GM21825 (cell line): ENCODE results near the gene GPR148.
"Not testable (repeated sequence)": the region's sequence is repeated elsewhere in the genome, so short reads cannot be mapped to it uniquely, and the experiment has no call there.

Experiments used
- ATAC-seq: cut with Tn5 transposase; IDR thresholded peaks from one replicate; pipeline ENCODE4 v1.9.1; 2021; ENCODE audit warnings: mild to moderate bottlenecking, moderate library complexity; ENCODE audit not compliant: unreplicated experiment

GPR148 gene, protein sequence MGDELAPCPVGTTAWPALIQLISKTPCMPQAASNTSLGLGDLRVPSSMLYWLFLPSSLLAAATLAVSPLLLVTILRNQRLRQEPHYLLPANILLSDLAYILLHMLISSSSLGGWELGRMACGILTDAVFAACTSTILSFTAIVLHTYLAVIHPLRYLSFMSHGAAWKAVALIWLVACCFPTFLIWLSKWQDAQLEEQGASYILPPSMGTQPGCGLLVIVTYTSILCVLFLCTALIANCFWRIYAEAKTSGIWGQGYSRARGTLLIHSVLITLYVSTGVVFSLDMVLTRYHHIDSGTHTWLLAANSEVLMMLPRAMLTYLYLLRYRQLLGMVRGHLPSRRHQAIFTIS

DNA sequence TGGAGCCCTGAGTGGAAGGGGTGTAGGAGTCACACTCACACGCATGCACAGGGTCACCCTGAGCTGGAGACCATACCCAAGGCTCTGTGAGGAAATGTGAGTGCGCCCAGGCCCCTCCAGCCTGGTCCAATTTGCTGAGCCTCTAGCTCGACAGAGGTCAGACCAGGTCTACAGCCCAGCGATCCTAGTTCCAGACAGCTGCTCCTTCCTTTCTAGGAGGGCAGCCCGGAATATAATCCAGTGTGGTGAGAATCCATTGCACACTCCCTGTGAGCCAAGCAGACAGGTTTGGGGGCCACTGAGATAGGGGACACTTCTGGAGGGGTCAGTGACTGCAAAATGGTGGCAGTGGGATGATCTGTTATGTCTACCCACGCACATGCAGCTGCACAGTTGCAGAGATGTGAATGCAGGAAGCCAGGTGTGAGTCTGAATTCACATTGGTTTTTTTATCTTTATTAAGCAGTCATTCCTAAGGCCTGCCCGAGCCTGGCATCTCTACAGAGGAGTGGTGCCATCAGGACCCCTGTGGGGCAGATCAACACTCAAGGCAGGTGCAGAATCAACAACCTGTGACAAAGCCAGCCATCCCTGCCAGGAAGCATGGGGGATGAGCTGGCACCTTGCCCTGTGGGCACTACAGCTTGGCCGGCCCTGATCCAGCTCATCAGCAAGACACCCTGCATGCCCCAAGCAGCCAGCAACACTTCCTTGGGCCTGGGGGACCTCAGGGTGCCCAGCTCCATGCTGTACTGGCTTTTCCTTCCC, at the start of gene GPR148:
Gene GPR148 (plus strand): TSS at position 522 of the 768 bp plus-strand sequence. CDS start 82 bp downstream, at position 604.
- ATAC-seq: no peak

DNA sequence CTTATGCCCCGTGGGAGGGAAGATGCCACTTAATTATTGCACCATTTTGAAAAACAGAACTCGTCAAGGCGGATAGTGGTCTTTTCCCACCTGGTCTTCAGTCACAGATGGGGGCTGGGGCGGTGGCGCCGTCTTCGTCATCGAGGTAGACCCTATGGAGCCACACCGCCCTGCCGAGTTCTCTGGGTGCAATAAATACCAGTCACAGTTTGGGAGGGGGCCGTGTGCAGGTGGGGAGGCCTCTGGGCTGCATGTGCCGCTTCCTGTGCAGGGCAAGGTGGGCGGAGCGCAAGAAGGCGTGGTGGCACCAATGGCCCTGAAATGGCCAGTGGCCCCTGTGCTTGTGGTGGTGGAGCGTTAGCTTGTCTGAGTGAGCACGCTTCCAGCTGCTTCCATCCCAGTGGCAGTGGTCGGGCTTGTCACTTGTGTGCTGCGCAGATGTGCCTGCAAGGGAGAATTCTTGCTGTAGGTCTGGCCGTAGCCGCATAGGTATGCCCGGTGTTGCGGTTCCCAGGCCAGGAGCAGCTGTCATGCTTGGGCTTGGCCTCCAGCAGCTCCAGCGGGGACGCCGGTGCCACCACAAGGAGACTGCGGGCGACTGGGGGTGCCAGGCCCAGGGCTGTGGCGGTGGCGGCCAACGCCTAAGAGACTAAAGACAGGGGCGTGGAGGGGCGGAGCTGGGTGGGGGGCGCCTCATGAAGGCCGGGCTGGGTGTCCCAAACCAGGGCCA, 36.7 kb upstream of the GPR148 start:
- not testable (repeated sequence) for ATAC-seq

DNA sequence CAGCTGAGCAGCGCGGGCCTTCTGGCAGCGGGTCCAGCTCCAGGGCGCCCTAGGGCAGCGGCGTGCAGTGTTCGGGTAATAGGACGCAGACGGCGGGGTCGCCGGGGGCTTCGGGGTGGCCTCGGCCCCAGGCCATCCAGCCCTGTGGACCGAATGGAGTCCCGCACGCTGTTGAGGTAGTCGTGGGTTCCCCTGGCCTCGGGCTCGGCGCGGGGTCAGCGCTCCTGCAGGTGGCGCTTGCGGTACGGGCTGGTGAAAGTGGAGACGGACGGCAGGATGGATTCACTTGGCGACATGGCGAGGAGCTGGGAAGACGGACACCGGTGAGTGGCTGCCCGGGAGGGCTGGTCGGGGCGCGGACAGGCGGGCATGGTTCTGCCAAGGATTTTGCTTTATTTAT, 35.4 kb upstream of the GPR148 start:
- ATAC-seq: not testable (repeated sequence)

DNA sequence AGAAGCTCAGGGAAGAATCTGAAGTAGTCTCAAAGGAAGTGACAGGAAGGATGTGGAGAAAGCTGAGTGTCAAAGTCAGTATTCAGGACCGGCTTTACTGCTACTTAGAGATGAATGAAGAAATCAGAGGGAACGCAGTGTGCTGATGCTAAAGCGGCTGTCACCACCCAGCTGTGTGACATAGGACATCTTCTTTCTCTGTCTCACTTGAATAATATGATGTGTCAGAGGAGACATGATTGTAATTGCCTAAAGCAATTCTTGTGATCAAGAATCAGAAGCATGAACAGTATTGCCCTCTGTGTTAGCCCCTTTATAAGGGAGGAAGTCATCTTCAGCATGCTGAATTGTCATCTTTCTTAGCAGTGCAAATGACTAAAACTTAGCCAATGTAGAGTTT, 25.6 kb upstream of the GPR148 start:
- ATAC-seq: not testable (repeated sequence)

DNA sequence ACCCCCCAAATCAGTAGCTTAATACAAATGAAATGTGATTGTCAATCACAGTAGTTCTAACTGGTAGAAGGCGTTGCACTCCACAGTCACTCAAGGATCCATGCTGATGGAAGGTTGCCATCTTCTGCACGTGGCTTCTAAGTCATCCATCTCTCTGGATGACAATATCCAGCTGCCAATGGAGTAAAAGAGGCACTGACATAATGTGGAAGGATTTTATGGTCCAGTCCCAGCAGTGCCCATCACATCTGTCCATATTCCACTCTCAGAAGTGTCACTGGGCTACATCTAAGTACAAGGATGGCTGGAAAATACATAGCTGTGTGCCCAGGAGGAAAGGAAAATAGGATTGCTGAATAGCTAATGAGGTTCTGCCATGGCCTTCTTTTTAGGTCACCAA, 14.1 kb upstream of the GPR148 start:
- ATAC-seq: not testable (repeated sequence)

DNA sequence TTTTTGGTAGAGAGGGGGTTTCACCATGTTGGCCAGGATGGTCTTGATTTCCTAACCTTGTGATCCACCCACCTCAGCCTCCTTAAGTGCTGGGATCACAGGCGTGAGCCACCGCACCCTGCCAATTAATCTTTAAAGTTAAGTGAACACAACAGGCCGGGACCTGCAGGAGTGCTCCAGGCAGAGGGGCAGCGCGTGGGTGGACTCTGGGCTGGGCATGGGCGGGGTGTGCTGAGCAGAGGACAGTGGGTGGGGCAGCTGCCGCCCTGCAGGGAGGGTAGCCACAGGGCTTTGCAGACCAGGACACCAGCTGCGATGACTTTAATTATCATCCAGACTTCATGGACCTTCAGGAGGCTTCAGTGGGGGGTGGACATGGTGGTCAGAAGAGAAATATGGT, 8.8 kb upstream of the GPR148 start:
- ATAC-seq: no peak

DNA sequence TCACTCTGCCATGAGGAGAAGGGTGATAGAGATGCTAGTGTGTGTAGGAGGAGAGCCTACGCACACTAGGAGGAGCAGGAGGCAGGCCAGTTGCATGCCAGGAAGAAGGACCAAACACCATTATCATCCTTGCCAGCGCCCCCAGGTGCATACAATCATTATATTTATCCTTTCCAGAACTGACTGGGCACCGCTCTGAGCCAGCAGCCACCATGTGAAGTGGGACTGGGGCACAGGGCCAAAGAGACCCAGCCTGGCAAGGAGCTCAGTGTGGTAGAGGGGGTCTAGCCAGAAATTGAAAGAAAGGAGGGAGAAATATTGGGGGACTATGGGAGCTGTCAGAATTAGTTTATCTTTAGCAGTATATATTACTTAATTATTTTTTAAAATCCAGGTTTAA, 8.3 kb upstream of the GPR148 start:
- no peak for ATAC-seq

DNA sequence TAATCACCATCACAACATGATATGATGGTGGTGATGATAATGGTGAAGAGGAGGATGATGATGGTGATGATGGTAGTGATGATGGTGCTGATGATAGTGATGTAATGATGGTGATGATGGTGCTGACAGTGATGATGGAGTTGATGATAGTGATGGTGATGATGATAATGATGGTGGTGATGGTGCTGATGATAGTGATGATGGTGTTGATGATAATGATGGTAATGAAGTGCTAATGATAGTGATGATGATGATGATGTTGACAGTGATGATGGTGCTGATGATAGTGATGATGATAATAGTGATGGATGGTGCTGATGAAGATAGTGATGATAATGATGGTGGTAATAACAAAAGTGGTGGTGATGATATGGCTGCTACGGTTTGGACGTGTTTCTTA, 4.4 kb upstream of the GPR148 start:
- ATAC-seq: no peak

DNA sequence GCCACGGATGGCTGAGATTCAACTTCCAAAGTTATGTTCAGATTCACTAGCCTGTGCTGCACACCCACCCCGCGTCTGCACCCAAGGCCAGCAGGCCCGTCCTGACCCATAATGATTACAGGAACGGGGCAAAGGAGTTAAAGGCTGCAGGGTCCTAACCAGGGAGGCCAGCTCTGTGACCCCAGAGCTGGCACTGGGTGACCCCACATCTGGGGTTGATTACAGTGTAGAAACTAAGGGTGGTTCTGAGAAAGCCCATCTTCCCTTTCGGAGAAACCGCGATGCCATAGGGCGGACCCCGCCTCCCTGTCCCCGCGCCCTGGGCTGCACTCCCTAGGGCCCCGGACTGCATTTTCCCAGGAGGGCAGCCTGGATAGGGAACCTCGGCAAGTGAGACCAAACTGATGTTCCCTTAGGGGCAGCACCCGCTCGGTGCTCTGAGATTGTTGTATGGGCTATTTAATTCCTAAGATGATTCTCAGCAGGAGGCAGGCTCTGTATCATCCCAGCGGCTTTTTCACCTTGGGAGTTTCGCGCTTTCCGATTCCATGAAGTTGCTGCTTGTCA, 2.2 kb upstream of the GPR148 start:
- ATAC-seq: no peak

DNA sequence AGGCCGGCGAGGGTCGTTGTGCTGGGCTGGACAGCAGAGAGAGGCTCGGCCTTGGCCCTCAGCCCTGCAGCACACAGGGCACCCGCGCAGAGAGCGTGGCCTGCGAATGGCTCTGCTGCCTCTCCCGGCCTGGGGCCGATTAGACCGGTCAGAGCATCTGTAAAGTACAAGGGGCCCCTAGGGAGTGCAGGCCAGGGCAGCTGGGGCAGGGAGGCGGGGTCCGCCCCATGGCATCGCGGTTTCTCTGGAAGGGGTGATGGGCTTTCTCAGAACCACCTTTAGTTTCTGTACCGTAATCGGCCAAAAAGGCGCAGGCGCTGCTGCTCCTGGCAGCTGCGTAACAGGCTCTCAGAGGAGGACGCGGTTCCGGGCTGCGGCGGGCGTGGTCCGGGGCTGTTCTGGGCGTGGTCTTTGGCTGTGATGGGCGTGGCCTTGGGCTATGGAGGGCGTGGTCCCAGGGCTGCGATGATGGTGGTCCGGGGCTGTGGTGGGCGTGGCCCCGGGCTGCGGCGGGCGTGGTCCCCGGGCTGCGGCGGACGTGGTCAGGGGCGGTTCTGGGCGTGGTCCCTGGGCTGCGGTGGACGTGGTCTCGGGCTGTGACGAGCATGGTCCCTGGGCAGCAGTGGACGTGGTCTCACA, 1.5 kb upstream of the GPR148 start:
- peak; percentile 94 for ATAC-seq

DNA sequence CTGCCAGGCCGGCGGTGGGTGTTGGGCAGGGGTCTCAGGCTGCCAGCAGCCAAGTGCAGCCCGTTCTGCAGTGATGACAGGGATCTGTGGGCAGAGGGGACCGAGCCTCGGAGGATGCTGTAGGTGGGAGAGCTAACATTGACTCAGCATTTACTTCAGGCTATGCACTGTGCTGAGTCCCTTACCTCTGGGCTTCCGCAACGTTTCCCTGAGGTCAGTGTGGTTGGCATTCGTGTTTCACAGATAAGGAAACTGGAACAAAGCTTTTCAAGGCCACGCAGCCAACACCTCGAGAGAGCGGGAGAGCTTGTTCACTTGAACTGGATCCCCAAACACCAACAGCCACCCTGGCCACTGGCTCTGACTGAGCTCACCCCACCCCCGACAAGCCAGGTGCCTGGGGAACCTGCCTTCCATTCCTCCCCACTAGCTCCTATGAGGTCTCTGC, 839 bp upstream of the GPR148 start:
- ATAC-seq: peak; percentile 18

DNA sequence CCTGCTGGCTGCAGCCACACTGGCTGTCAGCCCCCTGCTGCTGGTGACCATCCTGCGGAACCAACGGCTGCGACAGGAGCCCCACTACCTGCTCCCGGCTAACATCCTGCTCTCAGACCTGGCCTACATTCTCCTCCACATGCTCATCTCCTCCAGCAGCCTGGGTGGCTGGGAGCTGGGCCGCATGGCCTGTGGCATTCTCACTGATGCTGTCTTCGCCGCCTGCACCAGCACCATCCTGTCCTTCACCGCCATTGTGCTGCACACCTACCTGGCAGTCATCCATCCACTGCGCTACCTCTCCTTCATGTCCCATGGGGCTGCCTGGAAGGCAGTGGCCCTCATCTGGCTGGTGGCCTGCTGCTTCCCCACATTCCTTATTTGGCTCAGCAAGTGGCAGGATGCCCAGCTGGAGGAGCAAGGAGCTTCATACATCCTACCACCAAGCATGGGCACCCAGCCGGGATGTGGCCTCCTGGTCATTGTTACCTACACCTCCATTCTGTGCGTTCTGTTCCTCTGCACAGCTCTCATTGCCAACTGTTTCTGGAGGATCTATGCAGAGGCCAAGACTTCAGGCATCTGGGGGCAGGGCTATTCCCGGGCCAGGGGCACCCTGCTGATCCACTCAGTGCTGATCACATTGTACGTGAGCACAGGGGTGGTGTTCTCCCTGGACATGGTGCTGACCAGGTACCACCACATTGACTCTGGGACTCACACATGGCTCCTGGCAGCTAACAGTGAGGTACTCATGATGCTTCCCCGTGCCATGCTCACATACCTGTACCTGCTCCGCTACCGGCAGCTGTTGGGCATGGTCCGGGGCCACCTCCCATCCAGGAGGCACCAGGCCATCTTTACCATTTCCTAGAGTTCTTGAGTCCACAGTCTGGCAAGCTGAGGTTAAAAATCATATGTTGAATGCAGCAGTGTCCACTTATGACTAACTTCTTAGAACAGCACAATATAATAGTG, 741 bp downstream of the GPR148 start:
- no peak for ATAC-seq

DNA sequence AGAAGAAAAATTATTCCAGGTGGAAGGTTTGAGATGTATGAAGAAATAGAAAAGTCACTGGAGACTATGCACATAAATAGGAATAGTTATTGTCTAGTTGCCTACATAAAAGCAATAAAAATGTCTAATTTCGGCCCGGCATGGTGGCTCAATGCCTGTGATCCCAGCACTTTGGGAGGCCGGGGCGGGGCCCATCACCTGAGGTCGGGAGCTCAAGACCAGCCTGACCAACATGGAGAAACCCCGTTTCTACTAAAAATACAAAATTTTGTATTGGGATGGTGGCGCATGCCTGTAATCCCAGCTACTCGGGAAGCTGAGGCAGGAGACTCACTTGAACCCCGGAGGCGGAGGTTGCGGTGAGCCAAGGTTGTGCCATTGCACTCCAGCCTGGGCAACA, 3.4 kb downstream of the GPR148 start:
- not testable (repeated sequence) for ATAC-seq

DNA sequence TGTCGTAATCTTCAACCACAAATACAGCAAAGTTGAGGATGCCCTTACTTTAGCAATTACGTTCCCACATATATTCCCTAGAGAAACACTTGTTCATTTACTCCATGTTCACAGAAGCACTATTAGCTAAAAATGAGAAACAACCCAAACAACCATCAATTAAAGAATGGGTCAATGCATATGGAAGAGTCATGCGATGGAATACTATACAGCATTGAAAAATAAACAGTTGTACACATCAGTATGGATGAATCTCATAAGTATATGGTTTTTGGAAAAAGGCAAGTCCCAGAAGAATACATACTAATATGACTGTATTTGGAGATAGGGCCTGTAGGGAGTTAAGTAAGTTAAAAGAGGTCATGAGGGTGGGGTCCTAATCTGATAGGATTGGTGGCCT, 6.3 kb downstream of the GPR148 start:
- ATAC-seq: no peak

DNA sequence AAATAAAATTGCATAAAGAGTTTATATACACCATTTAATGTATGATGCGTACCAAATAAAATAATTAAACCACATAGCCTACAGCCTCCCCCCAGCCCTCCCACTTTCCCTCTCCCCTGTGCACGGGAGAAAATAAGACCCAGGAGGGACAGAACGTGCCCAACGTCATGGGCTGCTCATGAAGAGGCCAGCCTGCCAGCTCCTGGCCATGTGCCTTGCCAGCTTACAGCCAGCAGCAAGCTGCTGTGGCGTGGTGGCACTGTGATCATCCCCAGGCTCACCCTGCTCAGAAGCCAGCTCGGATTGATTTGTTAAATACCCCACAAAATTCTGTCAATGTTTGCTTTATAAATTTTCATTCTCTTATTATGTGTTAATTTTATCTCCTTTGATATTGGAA, 7.6 kb downstream of the GPR148 start:
- ATAC-seq: no peak

DNA sequence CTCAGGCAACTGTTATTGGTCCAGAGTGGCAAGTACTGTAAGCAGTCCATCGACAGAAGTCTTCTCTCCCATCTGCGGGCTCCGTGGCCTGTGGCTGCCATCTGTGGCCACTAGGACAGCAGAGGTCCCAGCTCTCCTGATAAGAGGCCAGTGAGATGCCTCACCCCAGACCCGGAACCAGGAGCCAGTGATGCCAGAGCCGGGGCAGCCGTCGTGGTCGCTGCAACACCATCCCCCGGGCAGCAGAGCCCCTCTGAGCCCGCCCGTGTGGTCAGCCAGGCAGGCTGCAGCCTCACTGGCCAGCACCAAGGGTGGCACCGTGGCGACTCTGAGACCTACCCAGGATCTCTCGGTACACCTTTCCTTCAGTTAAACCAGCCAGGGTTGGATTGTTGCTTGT, 8.7 kb downstream of the GPR148 start:
- no peak for ATAC-seq

DNA sequence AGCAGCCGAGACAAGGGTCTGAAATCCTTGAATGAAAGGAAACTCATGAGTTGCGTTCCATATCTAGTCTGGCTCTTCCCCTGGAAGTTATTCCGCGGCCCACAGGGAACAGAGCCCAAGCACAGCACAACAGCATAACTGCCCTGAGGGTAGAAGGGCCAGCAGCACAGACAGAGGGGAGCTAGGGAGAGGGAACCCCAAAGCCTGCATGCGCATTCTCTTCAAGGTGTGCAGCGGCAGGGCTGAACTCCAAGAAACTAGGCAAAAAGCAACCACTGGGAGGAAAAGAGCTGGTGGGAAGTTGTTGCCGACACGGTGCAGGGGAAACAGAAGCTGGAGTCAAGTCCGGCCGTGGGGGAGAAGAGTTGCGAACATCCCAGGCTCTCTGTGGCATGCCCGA, 11.8 kb downstream of the GPR148 start:
- ATAC-seq: no peak

DNA sequence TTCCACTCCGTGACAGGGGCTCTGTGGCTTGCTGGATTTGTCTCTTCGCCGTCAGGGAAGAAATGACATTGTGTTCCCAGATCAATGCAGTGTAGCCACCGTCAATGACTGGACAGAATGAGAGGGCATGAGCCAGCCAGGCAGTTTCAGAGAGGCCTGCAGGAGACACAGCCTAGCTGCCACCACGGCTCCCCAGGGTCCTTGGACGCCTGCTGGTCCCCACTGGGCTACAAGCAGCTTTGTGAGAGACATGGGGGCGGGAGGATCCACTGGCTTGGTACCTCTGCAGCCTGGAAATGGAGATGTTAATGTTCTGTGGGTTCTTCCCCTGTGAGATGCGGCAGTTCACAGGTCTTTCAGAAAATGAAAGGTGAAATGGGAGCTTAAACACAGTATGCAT, 14.4 kb downstream of the GPR148 start:
- ATAC-seq: no peak

DNA sequence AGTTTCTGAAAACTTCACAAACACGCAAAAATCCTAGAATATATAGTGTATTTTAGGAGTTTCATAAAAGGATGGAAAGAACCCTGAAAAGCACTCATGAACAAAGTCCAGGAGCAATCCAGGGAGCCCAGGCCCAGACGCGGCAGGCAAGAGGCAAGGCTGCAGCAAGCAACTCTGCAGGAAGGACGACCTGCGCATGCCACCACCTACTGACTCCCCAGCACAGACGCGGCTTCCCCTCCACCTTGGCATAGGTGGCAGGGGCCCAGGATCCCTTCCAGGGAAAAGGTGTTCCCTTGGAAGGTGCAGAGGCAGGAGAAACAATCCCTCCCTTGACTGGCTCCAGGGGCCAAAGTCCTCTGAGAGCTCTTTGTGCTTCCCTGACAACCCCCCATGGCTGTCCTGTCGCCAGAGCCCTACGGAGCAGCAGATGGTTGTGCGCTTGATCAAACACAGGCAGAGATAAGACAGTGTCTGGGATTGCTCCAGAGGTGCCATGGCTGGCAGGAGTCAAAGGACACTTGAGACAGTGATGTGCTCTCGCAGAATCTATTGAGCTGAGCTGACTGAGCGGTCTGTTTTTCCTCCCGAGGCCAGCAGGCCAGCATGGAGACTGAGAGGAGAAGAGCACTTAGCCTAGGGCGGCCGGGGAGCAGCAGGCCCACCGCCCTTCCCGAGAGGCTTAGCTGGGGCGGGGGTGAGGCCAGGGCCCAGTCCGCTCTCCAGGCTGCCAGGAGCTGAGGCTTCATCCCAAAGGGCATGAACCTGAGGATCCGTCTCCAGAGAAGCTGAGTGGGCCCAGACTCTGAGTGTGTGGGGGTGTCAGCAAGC, 15.6 kb downstream of the GPR148 start:
- ATAC-seq: no peak
